Measurements from ENCODE around the gene SCAP. TPM values are rescaled to one million over a fixed set of nuclear protein-coding genes. Genes with fewer than 3 reads are reported as not detected.
A peak's percentile ranks its signal among the peaks of the same experiment; 100 is the strongest.

SCAP gene
- total and polyA plus RNA-seq, 2 of the 13 experiments (the other 11 are each of a cell fraction or from before 2014, with no cell fraction given): 40.4 to 53.3 TPM

GRCh38 chr3:47416041-47416440 is 59.7 kb downstream of the SCAP start:
- intact Hi-C loops (cut with micrococcal nuclease; ENCODE audit: unreplicated experiment) (no loop called here), in situ Hi-C loops (cut with HindIII; ENCODE audit: extremely low pct_ligation_motif_present, low pct_unique_long_range_greater_than_20kb) (no loop called here)
- H2AFZ ChIP-seq (ENCODE audit: low read length): no peak overlapping the region
- no peak for DNase-seq (ENCODE audit: low spot score)
- no peak overlapping the region for H3K9ac ChIP-seq (ENCODE audit: insufficient read depth, low read depth, low read length)
- H3K4me2 ChIP-seq (ENCODE audit: low read depth, low read length): no peak overlapping the region
- no TSS peak for BruUV-seq (replicated peaks)
- peaks cover 37 to 72% of the 10 kb centered on the region in 2 experiments for H3K36me3 ChIP-seq (replicated peaks in 1 of 2; ENCODE audit: control insufficient read depth in 1 of 2, insufficient read depth in 2 of 2, low read length in 2 of 2)
- ChIA-PET POLR2A (no interaction called here), CTCF (ENCODE audit: low intra/inter-chr PET ratio, low total read pairs) (no interaction called here)
- TF ChIP-seq PHB2 (IDR thresholded peaks at IDR 0.05; ENCODE audit: partially characterized antibody) (no peak), AGO2 (optimal IDR thresholded peaks at IDR 0.05; ENCODE audit: low read depth, low read length) (peak; percentile 86), SAP130 (CRISPR knock-in tag; IDR thresholded peaks at IDR 0.05; ENCODE audit: low read depth) (no peak), RFX3 (CRISPR knock-in tag; IDR thresholded peaks at IDR 0.05) (no peak)
- H3K4me1 ChIP-seq (ENCODE audit: insufficient read depth, low read length): peaks cover 19% of the 10 kb centered on the region
- no peaks in the 10 kb centered on the region for H3K79me2 ChIP-seq (ENCODE audit: insufficient read depth, low read length)
- no peaks in the 10 kb centered on the region for H3K9me3 ChIP-seq (ENCODE audit: low read length)
- WGBS (ENCODE audit: low lambda C conversion rate): 97% methylated on average over 8 of the region's 9 CpGs
- no peaks in the 10 kb centered on the region for H3K27me3 ChIP-seq (ENCODE audit: control insufficient read depth in 1 of 2, insufficient read depth in 2 of 2, low read length in 2 of 2)
- no peak overlapping the region for H3K4me3 ChIP-seq (replicated peaks in 1 of 3; ENCODE audit: insufficient read depth in 1 of 3, low read depth in 2 of 3, low read length in 3 of 3)
- no peak for ATAC-seq
- no peak for FAIRE-seq
- H4K20me1 ChIP-seq (ENCODE audit: insufficient read depth, low read length): peaks cover 15% of the 10 kb centered on the region
- no peak overlapping the region for H3K27ac ChIP-seq (ENCODE audit: extremely low read length, insufficient read depth, low read length)

- Histone ChIP-seq H3K27ac (ENCODE audit: extremely low read length, insufficient read depth, low read length) (peak overlapping the region; percentile 14), H3K4me1 (ENCODE audit: insufficient read depth, low read length) (peaks cover 18% of the 10 kb centered on the region), H3K79me2 (ENCODE audit: insufficient read depth, low read length) (no peaks in the 10 kb centered on the region), H4K20me1 (ENCODE audit: insufficient read depth, low read length) (peaks cover 12% of the 10 kb centered on the region), H3K36me3 (replicated peaks in 1 of 2; ENCODE audit: control insufficient read depth in 1 of 2, insufficient read depth in 2 of 2, low read length in 2 of 2) (peaks cover 39 to 63% of the 10 kb centered on the region in 2 experiments), H3K9ac (ENCODE audit: insufficient read depth, low read depth, low read length) (no peak overlapping the region), H2AFZ (ENCODE audit: low read length) (no peak overlapping the region), H3K27me3 (ENCODE audit: control insufficient read depth in 1 of 2, insufficient read depth in 2 of 2, low read length in 2 of 2) (no peaks in the 10 kb centered on the region), H3K4me3 (replicated peaks in 1 of 3; ENCODE audit: insufficient read depth in 1 of 3, low read depth in 2 of 3, low read length in 3 of 3) (no peak overlapping the region), H3K9me3 (ENCODE audit: low read length) (no peaks in the 10 kb centered on the region), H3K4me2 (ENCODE audit: low read depth, low read length) (no peak overlapping the region)
- no peak for FAIRE-seq
- ATAC-seq: peak; percentile 1; the same call in 2 of the 3 replicates
- in situ Hi-C loops (cut with HindIII; ENCODE audit: extremely low pct_ligation_motif_present, low pct_unique_long_range_greater_than_20kb) (no loop called here), intact Hi-C loops (cut with micrococcal nuclease; ENCODE audit: unreplicated experiment) (no loop called here)
- CTCF ChIA-PET (ENCODE audit: low intra/inter-chr PET ratio, low total read pairs): no interaction called here
- WGBS (ENCODE audit: low lambda C conversion rate): 95% methylated on average over 11 of the region's 16 CpGs
- no TSS peak for BruUV-seq (replicated peaks)
- DNase-seq (ENCODE audit: low spot score): no peak
- POLR2A ChIA-PET: no interaction called here
- TF ChIP-seq ZNF724P (CRISPR knock-in tag; IDR thresholded peaks at IDR 0.05; ENCODE audit: borderline replicate concordance): peak; percentile 44; the same call in 1 of the 2 replicates
- no peak for TF ChIP-seq MIER2 (CRISPR knock-in tag; IDR thresholded peaks at IDR 0.05)
- peak; percentile 45; the same call in 1 of the 2 replicates for TF ChIP-seq CHD4 (IDR thresholded peaks at IDR 0.05; ENCODE audit: borderline replicate concordance, low read length)
- TF ChIP-seq ZNF350 (CRISPR knock-in tag; IDR thresholded peaks at IDR 0.05; ENCODE audit: borderline replicate concordance, low read depth): 0 out of 2 replicates have a peak, but pooled peaks have one; percentile 9
- TF ChIP-seq, protein P1, sequence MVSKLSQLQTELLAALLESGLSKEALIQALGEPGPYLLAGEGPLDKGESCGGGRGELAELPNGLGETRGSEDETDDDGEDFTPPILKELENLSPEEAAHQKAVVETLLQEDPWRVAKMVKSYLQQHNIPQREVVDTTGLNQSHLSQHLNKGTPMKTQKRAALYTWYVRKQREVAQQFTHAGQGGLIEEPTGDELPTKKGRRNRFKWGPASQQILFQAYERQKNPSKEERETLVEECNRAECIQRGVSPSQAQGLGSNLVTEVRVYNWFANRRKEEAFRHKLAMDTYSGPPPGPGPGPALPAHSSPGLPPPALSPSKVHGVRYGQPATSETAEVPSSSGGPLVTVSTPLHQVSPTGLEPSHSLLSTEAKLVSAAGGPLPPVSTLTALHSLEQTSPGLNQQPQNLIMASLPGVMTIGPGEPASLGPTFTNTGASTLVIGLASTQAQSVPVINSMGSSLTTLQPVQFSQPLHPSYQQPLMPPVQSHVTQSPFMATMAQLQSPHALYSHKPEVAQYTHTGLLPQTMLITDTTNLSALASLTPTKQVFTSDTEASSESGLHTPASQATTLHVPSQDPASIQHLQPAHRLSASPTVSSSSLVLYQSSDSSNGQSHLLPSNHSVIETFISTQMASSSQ (IDR thresholded peaks at IDR 0.05; ENCODE audit: low read depth): no peak
- TF ChIP-seq, protein P1 (CRISPR knock-in tag; IDR thresholded peaks at IDR 0.05; ENCODE audit: borderline replicate concordance): no peak
- no peak for TF ChIP-seq CHCHD3 (CRISPR knock-in tag; IDR thresholded peaks at IDR 0.05)
- no peak for TF ChIP-seq PHB2 (IDR thresholded peaks at IDR 0.05; ENCODE audit: partially characterized antibody)
These were observed 60.8 kb downstream of the SCAP start for GRCh38 chr3:47414666-47415587.

All from HepG2 (cell line).